HG03469 (cell line): Measurements from ENCODE around the gene CYTH2.

Source experiments
- ATAC-seq: cut with Tn5 transposase; IDR thresholded peaks from one replicate; pipeline ENCODE4 v1.9.1; 2021; ENCODE audit warnings: mild to moderate bottlenecking, moderate library complexity, moderate number of reproducible peaks; ENCODE audit not compliant: unreplicated experiment

The CYTH2 gene

GRCh38 chr19:48492925-48493717, 24.0 kb downstream of the CYTH2 start:
- no peak for ATAC-seq

GRCh38 chr19:48493718-48494401, 24.7 kb downstream of the CYTH2 start:
- no peak for ATAC-seq

GRCh38 chr19:48495396-48495795, 26.2 kb downstream of the CYTH2 start:
- no peak for ATAC-seq

GRCh38 chr19:48496959-48497727, 28.0 kb downstream of the CYTH2 start:
- ATAC-seq, result no peak

- no peak for ATAC-seq
Measured at GRCh38 chr19:48497728-48498594, 28.8 kb downstream of the CYTH2 start.

- no peak for ATAC-seq
Measured at GRCh38 chr19:48498595-48499311, 29.6 kb downstream of the CYTH2 start.

- no peak for ATAC-seq
Measured at GRCh38 chr19:48499316-48500090, 30.3 kb downstream of the CYTH2 start.

GRCh38 chr19:48500830-48501493, 31.8 kb downstream of the CYTH2 start:
- ATAC-seq, result no peak

- ATAC-seq, result no peak
Measured at GRCh38 chr19:48501494-48502349, 32.6 kb downstream of the CYTH2 start.

GRCh38 chr19:48502350-48503018, 33.3 kb downstream of the CYTH2 start:
- ATAC-seq, result no peak

GRCh38 chr19:48506138-48506733, 37.1 kb downstream of the CYTH2 start:
- ATAC-seq, result no peak

- ATAC-seq, result no peak
Measured at GRCh38 chr19:48507911-48508439, 38.8 kb downstream of the CYTH2 start.

GRCh38 chr19:48508729-48509411, 39.7 kb downstream of the CYTH2 start:
- ATAC-seq, result no peak

- no peak for ATAC-seq
Measured at GRCh38 chr19:48509467-48510194, 40.5 kb downstream of the CYTH2 start.
